Hepatocyte (in vitro differentiated cells): ENCODE data around the gene SPRR1B.

Source experiments
- EZH2 ChIP-seq: fragments of 200-600 bp; sonication (generic); IDR thresholded peaks from 2 replicates; pipeline ENCODE4 v1.6.1; 2016; ENCODE audit warnings: antibody characterized with exemption, mild to moderate bottlenecking, borderline replicate concordance
- TF ChIP-seq, protein P1 (sequence below): fragments of 200-600 bp; sonication (generic); IDR thresholded peaks from 2 replicates; pipeline ENCODE4 v1.5.1; 2016; ENCODE audit warnings: antibody characterized with exemption, mild to moderate bottlenecking; ENCODE audit not compliant: poor library complexity

DNA sequence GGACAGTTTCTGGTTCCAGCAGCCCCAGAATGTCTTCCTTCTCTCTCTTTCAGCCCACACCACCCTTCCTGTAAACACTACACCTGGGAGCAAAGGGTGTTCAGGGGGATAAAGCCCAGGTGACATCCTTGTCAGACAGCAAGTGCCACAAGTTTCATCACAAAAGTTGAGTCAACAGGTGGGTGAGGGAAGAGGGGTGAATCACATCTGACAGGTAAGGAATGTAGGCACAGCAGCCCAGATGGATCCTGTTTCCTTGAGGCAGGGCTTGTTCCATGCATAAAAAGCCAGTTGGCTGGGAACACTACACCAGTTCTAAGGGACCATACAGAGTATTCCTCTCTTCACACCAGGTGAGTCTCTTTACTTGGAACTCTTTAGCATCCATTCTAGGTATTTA, at the start of gene SPRR1B:
- TF ChIP-seq, protein P1, sequence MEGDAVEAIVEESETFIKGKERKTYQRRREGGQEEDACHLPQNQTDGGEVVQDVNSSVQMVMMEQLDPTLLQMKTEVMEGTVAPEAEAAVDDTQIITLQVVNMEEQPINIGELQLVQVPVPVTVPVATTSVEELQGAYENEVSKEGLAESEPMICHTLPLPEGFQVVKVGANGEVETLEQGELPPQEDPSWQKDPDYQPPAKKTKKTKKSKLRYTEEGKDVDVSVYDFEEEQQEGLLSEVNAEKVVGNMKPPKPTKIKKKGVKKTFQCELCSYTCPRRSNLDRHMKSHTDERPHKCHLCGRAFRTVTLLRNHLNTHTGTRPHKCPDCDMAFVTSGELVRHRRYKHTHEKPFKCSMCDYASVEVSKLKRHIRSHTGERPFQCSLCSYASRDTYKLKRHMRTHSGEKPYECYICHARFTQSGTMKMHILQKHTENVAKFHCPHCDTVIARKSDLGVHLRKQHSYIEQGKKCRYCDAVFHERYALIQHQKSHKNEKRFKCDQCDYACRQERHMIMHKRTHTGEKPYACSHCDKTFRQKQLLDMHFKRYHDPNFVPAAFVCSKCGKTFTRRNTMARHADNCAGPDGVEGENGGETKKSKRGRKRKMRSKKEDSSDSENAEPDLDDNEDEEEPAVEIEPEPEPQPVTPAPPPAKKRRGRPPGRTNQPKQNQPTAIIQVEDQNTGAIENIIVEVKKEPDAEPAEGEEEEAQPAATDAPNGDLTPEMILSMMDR, result no peak
- no peak for TF ChIP-seq EZH2
